Fibroblast of skin of abdomen (primary cell): Measurements from ENCODE around the gene ARHGEF28. TPM values are rescaled to one million over a fixed set of nuclear protein-coding genes. Genes with fewer than 3 reads are reported as not detected.

Source experiments
- DNase-seq: peaks from one replicate; pipeline ENCODE4 v3.0.0-alpha.2; 2013
- polyA plus RNA-seq, 2 experiments: library from polyadenylated mRNA; unstranded; fragments of 120-200 nt; gene quantifications; one replicate each; pipeline ENCODE4 v1.2.1, GENCODE V29; 2013; ENCODE audit not compliant: insufficient read length in 2 of 2

ARHGEF28 gene
- 2.2 TPM for polyA plus RNA-seq (2013, experiment 1 of 2; ENCODE audit: insufficient read length)
- polyA plus RNA-seq (2013, experiment 2 of 2; ENCODE audit: insufficient read length) = 1.6 TPM

DNA sequence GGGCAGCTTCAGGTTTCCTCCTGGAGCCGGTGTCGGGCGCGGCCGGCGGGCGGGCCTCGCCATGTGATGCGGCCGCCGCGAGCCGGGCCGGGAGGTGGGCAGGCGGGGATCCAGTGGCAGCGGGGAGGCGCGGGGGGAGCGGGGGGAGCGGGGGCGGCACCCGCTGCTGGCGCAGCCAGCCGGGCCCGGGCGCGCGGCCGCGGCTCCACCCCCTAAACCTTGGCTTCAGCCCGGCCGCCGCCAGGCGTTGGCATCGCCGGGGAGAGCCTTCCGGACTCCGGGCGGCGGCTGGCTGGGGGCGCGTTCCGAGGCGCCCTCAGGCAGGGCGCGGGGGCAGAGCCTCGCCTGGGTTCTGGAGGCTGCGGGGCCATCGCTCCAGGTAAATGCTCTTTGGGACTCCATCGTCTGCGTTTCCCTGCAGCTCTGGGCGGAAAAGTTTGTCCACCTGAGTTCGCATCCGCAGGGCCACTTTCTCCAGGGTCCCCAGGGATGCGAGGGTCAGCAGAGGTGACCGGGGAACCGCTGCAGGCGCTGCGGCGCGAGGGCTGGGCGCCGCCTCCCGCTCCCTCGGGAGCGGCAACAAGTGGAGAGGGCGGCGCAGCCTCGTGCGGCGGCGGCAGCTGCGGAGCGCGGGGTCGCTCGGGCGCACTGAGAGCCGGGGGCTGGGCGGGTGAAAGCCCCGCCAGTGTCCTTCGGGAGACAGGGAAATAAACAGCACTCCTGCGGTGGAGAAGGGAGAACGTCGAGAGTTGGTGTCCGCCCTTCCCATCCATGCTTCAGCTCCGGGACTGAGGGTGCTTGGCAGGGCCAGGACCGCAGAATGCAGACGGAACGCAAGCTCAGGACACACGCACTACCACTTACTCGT lies at the start of gene ARHGEF28:
Gene ARHGEF28 (plus strand): TSS at position 253 of the 868 bp plus-strand sequence. CDS start 58,656 bp downstream, outside the sequence.
- DNase-seq = peak; percentile 39

GRCh38 chr5:73582285-73583145 lies 43.5 kb upstream of the ARHGEF28 start:
- no peak for DNase-seq

DNA sequence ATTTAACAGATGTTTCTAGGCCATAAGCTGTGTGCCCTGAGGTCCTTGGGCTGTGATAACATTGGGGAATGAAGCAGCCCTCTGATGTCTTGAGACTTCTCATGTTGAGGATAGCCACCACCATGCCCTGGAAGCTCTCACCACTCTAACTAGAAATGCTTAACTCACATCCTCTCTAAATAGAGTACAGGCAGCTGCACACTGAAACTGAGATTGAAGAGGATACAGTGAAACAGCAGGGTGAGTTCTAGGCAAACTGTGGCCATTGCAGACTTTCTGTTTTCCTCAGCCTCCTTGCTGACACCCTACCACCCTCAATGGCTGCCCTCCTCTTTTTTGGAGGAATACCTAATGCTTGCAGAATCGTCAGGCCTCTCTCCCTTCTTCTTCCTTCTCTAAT lies 38.1 kb upstream of the ARHGEF28 start:
- no peak for DNase-seq

DNA sequence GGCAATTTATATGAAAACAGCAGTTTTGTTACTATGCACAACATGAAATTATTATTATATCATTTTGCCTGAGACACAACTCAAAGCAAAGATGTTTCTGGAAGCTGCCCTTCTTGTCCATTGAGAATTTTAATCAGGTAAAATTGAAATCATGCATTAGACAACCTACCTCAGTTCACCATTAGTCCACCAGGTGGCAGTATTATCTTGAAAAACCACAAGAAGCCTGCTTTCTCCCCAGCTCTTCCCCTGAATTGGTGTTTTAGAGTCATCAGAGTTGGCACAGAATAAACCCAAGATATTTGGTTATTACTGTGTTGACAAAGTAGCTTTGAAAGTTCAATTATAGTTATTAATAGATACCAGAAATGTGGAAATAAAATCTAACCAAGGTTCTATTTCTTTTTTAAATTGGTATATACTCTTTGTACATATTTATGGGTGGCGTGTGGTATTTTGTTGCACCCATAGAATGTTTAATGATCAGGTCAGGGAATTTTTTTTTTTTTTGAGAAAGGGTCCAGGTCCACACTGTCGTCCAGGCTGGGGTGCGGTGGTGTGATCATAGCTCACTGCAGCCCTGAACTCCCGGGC lies 34.8 kb upstream of the ARHGEF28 start:
- DNase-seq = peak; percentile 81

DNA sequence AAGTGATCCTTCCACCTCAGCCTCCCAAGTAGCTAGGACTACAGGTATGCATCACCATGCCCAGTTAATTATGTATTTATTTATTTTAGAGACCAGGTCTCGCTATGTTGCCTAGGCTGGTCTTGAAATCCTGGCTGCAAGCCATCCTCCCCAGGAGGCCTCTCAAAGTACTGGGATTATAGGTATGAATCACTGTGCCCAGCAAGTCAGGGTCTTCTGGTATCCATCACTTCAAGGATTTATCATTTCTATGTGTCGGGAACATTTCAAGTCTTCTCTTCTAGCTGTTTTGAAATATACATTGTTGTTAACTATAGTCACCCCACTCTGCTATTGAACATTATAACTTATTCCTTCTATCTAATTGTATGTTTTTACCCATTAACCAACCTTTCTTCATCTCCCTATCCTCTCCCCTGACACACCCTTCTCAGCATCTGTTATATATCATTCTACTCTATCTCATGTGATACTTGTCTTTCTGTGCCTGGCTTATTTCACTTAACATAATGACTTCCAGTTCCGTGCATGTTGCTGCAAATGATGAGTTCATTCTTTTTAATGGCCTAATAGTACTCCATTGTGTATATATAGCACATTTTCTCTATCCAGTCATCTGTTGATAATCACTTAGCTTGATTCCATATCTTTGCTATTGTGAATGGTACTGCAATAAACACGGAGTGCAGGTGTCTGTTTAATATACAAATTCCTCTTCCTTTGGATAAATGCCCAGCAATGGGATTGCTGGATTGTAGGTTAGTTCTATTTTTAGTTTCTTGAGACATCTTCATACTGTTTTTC lies 34.1 kb upstream of the ARHGEF28 start:
- DNase-seq = peak; percentile 72

- DNase-seq = peak; percentile 57
Observed at GRCh38 chr5:73592551-73592950, 33.4 kb upstream of the ARHGEF28 start.

- no peak for DNase-seq
Observed at GRCh38 chr5:73596705-73597328, 29.2 kb upstream of the ARHGEF28 start.

- no peak for DNase-seq
Observed at GRCh38 chr5:73599380-73599779, 26.6 kb upstream of the ARHGEF28 start.

DNA sequence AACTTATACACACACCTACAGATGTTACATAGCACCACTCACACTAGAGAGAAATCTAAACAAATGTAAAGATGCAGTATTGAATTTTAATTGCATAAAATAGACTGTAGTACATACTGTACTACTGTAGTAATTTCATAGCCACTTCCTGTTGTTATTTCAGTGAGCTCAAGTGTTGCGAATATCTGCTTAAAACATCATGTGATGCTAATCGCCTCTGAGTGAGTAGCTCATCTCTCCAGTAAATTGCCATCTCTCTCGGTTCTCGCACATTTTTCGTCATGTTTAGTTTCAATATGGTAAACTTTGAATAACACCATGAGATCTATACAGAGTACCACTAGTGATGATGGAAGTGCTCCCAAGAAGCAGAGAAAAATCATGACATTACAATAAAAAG lies 22.0 kb upstream of the ARHGEF28 start:
- DNase-seq = no peak

DNA sequence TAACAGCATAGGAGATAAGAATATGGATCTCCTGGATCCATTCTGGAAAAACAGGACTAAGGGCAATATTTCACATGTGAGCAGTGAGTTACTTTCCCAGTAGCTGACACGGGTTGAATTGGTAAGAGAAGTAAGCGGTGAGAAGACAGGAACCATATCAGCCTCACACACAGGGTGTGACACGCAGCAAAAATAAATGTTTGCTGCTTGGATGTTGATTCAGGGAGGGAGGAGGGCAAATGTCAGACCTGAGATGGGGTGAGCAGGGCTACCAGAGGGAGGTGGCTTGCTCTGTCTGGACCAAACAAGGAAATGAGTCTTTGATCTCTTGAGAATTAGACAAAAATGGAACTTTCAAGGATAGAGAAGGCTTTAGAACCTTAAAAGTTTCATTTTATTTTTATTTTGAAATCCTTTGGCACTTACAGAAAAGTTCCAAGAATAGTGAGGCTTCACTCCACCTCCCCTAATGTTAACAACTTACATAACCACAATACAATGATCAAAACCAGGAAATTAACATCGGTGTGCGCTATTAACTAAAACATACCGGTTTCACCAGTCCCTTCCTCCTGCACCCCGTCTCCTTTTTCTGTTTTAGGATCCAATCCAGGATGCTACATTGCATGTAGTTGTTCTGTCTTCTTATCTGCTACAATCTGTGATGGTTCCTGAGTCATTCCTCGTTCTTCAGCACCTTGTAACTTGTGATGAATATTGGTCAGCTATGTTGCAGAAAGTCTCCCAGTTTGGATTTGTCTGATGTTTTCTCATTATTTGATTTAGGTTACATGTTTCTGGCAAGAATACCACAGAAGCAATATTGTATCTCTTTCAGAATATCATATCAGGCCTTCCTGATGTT lies 20.5 kb upstream of the ARHGEF28 start:
- no peak for DNase-seq

- no peak for DNase-seq
Observed at GRCh38 chr5:73606206-73606753, 19.7 kb upstream of the ARHGEF28 start.

DNA sequence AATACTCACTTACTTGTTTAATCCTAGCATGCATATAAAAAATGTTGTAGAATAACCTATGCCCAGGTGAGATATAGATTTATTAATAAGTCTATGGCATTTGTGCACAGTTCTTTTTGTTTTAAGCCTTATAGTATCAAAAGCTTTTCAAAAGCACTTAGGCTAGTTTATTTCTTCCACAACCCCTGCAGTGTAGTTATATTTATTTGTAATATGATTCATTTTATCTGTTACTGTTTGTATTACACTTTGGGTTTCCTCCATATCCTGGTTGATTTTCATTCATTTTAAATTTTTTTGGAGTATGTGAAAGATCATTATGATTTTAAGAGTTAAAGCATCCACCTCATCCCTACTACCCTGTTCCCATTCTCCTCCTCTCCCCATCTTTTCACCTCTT lies 18.8 kb upstream of the ARHGEF28 start:
- DNase-seq = no peak

DNA sequence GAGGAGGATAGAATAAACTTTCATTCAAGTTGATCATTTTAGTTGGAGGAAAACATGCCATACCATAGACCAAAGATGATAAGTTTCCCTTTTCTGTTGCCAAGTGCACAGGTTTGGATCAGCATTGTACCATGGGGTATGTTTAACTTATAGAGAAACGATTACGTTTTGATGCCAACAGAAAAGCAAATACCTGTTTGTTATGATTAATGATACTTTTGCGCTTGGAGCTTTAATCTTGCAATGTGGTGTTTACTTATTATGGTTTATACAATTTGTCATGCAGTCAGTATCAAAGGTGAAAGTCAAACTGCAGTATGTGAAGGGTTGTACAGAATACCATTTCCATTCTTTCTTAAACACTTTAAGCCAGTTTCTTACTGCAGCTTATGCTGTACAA lies 13.2 kb upstream of the ARHGEF28 start:
- no peak for DNase-seq

- DNase-seq = no peak
Observed at GRCh38 chr5:73615085-73615484, 10.9 kb upstream of the ARHGEF28 start.

DNA sequence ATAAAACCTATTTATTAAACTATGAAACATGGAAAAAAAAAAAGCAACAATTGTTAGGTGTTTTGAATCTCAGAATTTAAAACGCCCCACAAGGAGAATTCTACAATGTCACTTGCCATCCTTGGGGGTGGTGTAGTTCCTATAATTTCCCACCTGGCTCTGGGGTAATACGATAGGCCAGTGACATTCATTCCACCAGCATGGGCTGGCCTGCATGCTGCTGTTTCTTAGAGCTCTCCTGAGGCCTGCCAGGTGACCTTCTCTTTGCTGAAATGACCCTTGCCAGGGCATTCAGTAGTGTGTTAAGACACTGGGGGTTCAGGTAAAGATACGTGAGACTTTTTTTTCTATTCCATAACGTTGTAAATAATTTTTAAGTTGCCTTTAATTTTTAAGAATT lies 10.0 kb upstream of the ARHGEF28 start:
- DNase-seq = no peak

- peak; percentile 30 for DNase-seq
Observed at GRCh38 chr5:73617510-73618279, 8.3 kb upstream of the ARHGEF28 start.

DNA sequence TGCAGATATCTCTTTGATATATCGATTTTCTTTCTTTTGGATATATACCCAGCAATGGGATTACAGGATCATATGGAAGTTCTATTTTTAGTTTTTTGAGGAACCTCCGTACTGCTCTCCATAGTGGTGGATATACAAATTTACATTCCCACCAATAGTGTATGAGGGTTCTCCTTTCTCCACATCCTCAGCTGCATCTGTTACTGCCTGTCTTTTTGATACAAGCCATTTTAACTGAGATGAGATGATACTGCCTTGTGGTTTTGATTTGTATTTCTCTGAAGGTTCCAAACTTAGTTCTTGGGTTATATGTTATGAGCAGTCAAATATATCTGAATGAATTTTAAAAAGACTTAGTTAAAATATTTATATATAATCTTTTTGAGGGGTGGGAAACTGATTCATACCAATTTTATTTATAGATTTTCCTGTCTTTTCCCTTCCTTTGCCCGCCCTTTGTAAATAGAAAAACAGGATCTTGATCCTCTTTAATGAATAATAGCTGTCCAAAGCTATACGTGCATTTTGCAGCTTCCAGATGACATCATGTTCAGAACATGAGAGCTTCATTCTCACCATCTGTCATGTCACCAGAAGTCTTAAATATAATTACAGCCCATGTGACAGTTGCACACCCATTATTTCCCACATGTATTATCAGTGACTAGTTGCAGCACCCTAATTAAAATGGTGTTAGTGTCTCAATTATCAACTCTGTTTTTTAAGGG lies 6.2 kb upstream of the ARHGEF28 start:
- no peak for DNase-seq

GRCh38 chr5:73620334-73620687 lies 5.7 kb upstream of the ARHGEF28 start:
- DNase-seq = no peak

DNA sequence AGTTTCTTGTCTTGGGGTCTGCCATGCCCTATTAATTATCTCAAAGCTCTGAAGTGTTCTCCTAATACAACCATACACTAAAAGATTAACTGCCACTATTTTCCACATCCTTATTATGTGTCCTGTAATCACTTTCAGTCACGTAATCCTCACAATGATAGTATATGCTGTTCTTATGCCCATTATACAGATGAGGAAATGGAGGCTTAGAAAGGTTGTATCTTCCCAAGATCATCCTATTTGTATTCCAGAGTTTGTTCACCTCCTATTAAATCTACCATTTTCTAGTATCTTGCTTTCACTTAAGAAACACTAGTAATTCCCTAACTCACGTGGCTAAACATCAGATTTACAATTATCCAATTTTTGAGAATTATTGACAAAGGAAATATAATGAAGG lies 2.9 kb upstream of the ARHGEF28 start:
- no peak for DNase-seq
